ENCODE data around the gene BMP5. TPM values are rescaled to one million over a fixed set of nuclear protein-coding genes. Genes with fewer than 3 reads are reported as not detected.

Gene BMP5
- total and polyA plus RNA-seq, 2 donors (not counting 3 experiments of a cell fraction or from before 2014, with no cell fraction given) = not detected

GRCh38 chr6:55898342-55898741, 23.0 kb upstream of the BMP5 start:
- dilution Hi-C loops (cut with MboI; ENCODE audit: extremely low pct_ligation_motif_present, low sequenced_read_pairs) = no loop called here
- Histone ChIP-seq H3K79me2 (ENCODE audit: control insufficient read depth, insufficient read depth, low read length) (no peaks in the 10 kb centered on the region), H3K27me3 (ENCODE audit: control insufficient read depth in 2 of 2, insufficient read depth in 2 of 2, low read length in 2 of 2) (no peaks in the 10 kb centered on the region), H3K4me3 (replicated peaks in 1 of 3; ENCODE audit: insufficient read depth in 1 of 3, low read depth in 1 of 3, low read length in 3 of 3) (no peak overlapping the region), H3K9me3 (replicated peaks; ENCODE audit: control insufficient read depth, insufficient read depth, low read length) (no peaks in the 10 kb centered on the region), H2AFZ (ENCODE audit: low read depth, low read length) (no peak overlapping the region), H3K9me1 (replicated peaks; ENCODE audit: control insufficient read depth, extremely low read depth, insufficient read depth, low read length) (no peaks in the 10 kb centered on the region), H3K9ac (replicated peaks; ENCODE audit: extremely low read depth, insufficient read depth, low read length) (no peak overlapping the region), H4K20me1 (replicated peaks; ENCODE audit: control insufficient read depth, extremely low read depth, insufficient read depth, low read length) (no peaks in the 10 kb centered on the region), H3K4me1 (ENCODE audit: control insufficient read depth, extremely low read depth, insufficient read depth, low read length) (no peaks in the 10 kb centered on the region), H3K4me2 (ENCODE audit: insufficient read depth, low read length) (no peak overlapping the region), H3K27ac (ENCODE audit: insufficient read depth, low read depth, low read length) (no peak overlapping the region), H3K36me3 (ENCODE audit: control insufficient read depth in 2 of 2, extremely low read depth in 1 of 2, insufficient read depth in 2 of 2, low read length in 2 of 2) (no peaks in the 10 kb centered on the region)
- intact Hi-C loops (cut with micrococcal nuclease) = no loop called here
- FAIRE-seq (no peak), DNase-seq (ENCODE audit: low read depth, low spot score) (no peak)
- ChIA-PET POLR2A (no interaction called here), CTCF (no interaction called here)
- BruUV-seq (replicated peaks) = no TSS peak
- TF ChIP-seq POLR2A (IDR thresholded peaks at IDR 0.05; ENCODE audit: low read depth, low read length) (no peak), GATA2 (IDR thresholded peaks at IDR 0.05; ENCODE audit: insufficient read depth, insufficient read length, low read depth, low read length) (no peak), JUN (IDR thresholded peaks at IDR 0.05; ENCODE audit: borderline replicate concordance, insufficient read depth, insufficient read length, low read depth) (no peak), MYC (IDR thresholded peaks at IDR 0.05; ENCODE audit: low read depth, low read length) (no peak), MAX (IDR thresholded peaks at IDR 0.05; ENCODE audit: insufficient read depth, insufficient read length) (no peak), POLR2AphosphoS5 (IDR thresholded peaks at IDR 0.05; ENCODE audit: insufficient read depth, low read depth, low read length) (no peak), FOS (IDR thresholded peaks at IDR 0.05; ENCODE audit: borderline replicate concordance, insufficient read depth, low read length) (no peak), EZH2 (IDR thresholded peaks at IDR 0.05; ENCODE audit: borderline replicate concordance, low read depth, low read length, severe bottlenecking) (no peak), CTCF (IDR thresholded peaks at IDR 0.05; ENCODE audit: extremely low read depth in 1 of 2, insufficient read depth in 1 of 2, low read depth in 1 of 2, low read length in 2 of 2) (no peak)

Data from endothelial cell of umbilical vein (primary cell).